Ovary (tissue), 3 donors: Measurements from ENCODE around the gene MMP7.

ENCODE experiments used
- EP300 ChIP-seq: sonication (generic); formaldehyde crosslinking; IDR thresholded peaks from one replicate; pipeline ENCODE4 v1.6.1; 2017; ENCODE audit warnings: antibody characterized with exemption
- POLR2A ChIP-seq: fragments of 450-650 bp; IDR thresholded peaks from one replicate; pipeline ENCODE4 v1.6.1; 2017; ENCODE audit warnings: antibody characterized with exemption, mild to moderate bottlenecking, moderate library complexity
- TF ChIP-seq, protein P1 (sequence below), 3 donors: fragments of 450-650 bp in 2 of 3; fragments of 200-600 bp in 1 of 3; IDR thresholded peaks; one replicate each; pipeline versions ENCODE4 v1.5.1 to v1.8.0; 2016 to 2022; ENCODE audit warnings: antibody characterized with exemption in 3 of 3, mild to moderate bottlenecking in 1 of 3
- donor health status: DM: no; HTN: no; CAD: no.

DNA sequence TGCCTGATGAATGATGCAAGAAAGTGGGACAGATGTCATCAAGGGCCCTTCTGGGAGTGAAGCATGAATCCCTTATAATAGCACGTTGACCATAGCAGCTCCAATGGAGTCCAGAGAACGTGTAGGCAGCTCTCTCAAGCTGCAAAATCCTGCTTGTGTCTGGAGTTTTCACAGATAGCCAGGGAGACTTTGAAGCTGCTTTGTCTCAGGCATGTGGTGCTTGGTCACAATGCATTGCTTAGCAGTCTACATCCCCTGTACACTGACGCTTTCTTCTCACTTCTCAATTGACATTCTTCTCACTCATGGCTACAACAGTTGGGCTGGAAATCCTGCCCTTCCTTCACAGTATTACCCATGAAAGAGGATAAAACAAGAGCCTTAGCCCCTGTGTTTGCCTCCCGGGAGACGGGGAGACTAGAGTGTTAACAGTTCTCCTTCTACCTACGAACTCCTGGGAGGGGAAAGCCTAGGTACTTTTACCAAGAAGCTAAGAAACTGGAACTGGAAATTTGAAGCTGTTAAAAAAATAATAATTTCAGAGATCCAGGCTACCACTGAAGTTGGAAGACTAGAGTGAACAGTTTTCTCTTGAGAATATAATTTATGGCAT is 20.7 kb upstream of the MMP7 start:
- TF ChIP-seq, protein P1, sequence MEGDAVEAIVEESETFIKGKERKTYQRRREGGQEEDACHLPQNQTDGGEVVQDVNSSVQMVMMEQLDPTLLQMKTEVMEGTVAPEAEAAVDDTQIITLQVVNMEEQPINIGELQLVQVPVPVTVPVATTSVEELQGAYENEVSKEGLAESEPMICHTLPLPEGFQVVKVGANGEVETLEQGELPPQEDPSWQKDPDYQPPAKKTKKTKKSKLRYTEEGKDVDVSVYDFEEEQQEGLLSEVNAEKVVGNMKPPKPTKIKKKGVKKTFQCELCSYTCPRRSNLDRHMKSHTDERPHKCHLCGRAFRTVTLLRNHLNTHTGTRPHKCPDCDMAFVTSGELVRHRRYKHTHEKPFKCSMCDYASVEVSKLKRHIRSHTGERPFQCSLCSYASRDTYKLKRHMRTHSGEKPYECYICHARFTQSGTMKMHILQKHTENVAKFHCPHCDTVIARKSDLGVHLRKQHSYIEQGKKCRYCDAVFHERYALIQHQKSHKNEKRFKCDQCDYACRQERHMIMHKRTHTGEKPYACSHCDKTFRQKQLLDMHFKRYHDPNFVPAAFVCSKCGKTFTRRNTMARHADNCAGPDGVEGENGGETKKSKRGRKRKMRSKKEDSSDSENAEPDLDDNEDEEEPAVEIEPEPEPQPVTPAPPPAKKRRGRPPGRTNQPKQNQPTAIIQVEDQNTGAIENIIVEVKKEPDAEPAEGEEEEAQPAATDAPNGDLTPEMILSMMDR (IDR thresholded peaks at IDR 0.05), result no peak
- TF ChIP-seq POLR2A (no peak), EP300 (no peak)
